ENCODE measurements around the gene DMD. TPM values are rescaled to one million over a fixed set of nuclear protein-coding genes. Genes with fewer than 3 reads are reported as not detected.

DMD gene
- total and polyA plus RNA-seq, 2 experiments from 2014 or later = 73.5 to 90.7 TPM

DNA sequence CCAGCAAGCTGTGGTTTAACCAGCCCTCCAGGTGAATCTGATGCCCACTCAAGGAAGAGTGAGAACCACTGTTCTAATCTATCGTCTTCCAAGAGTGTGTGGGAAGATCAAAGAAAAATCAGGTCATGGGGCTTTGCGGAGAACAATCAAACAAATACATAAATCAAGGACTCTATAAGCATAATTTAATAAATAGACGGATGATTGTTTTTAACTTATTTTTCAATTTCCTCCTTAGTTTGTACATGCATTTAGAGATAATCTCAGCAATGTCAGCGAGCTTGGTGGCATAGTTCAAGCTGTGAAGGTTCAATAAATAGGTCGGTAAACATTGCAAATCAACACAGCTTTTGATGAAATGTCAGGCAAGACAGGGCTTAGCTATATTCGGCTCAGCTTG lies 84.9 kb downstream of the DMD start:
- H3K9me3 ChIP-seq (ENCODE audit: low read depth) = no peaks in the 10 kb centered on the region
- TF ChIP-seq, protein P1, sequence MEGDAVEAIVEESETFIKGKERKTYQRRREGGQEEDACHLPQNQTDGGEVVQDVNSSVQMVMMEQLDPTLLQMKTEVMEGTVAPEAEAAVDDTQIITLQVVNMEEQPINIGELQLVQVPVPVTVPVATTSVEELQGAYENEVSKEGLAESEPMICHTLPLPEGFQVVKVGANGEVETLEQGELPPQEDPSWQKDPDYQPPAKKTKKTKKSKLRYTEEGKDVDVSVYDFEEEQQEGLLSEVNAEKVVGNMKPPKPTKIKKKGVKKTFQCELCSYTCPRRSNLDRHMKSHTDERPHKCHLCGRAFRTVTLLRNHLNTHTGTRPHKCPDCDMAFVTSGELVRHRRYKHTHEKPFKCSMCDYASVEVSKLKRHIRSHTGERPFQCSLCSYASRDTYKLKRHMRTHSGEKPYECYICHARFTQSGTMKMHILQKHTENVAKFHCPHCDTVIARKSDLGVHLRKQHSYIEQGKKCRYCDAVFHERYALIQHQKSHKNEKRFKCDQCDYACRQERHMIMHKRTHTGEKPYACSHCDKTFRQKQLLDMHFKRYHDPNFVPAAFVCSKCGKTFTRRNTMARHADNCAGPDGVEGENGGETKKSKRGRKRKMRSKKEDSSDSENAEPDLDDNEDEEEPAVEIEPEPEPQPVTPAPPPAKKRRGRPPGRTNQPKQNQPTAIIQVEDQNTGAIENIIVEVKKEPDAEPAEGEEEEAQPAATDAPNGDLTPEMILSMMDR (IDR thresholded peaks at IDR 0.05; ENCODE audit: low read depth, low read length) = no peak
- H3K27me3 ChIP-seq = no peaks in the 10 kb centered on the region
- peaks cover 22% of the 10 kb centered on the region for H3K4me1 ChIP-seq (ENCODE audit: low read depth)
- DNase-seq (ENCODE audit: low read depth in 1 of 2, low spot score in 1 of 2) = no peak
- H3K36me3 ChIP-seq = no peaks in the 10 kb centered on the region
- H3K27ac ChIP-seq = no peak overlapping the region
- H3K4me3 ChIP-seq = no peak overlapping the region

DNA sequence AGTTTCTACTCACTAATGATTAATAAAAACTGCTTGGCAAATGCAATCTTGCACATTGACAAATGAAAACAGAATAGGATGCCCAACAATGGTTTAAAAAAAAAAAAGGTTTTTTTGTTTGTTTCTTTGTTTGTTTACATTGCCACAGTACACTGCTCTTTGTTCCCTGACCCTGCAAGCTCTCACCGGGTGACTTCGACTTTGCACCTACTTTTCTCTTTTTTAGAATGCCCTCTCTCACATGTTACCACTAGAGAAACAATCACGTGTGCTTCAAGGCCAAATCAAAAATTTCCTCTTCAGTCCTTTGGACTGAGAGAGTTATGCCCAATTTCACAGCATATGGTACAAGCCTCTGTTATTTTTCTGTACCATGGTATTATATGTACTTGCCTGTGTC lies 101.5 kb downstream of the DMD start:
- no peak for DNase-seq (ENCODE audit: low read depth in 1 of 2, low spot score in 1 of 2)
- no peaks in the 10 kb centered on the region for H3K9me3 ChIP-seq (ENCODE audit: low read depth)
- H3K4me1 ChIP-seq (ENCODE audit: low read depth) = no peaks in the 10 kb centered on the region
- H3K36me3 ChIP-seq = no peaks in the 10 kb centered on the region
- H3K27ac ChIP-seq = no peak overlapping the region
- no peaks in the 10 kb centered on the region for H3K27me3 ChIP-seq
- no peak overlapping the region for H3K4me3 ChIP-seq
- TF ChIP-seq, protein P1 (IDR thresholded peaks at IDR 0.05; ENCODE audit: low read depth, low read length) = no peak

DNA sequence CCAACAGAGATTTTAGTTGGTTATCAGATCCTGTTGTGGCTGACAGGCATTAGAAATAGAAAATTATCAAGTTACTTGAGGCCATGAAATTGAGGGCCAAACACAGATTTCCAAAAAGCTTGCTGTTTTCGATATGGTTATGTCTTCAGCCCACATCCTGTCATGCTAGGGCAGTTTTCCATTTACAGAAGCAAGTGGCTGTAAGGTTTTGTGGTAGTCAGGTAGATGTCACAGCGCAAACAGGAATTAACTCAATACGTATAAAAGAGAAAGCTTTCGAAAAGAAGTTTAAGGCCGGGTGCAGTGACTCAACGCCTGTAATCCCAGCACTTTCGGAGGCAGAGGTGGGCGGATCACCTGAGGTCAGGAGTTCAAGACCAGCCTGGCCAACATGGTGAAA lies 104.6 kb downstream of the DMD start:
- H3K27ac ChIP-seq = no peak overlapping the region
- no peaks in the 10 kb centered on the region for H3K27me3 ChIP-seq
- no peak for DNase-seq (ENCODE audit: low read depth in 1 of 2, low spot score in 1 of 2)
- H3K4me3 ChIP-seq = no peak overlapping the region
- H3K4me1 ChIP-seq (ENCODE audit: low read depth) = no peaks in the 10 kb centered on the region
- no peaks in the 10 kb centered on the region for H3K36me3 ChIP-seq
- no peaks in the 10 kb centered on the region for H3K9me3 ChIP-seq (ENCODE audit: low read depth)
- TF ChIP-seq, protein P1 (IDR thresholded peaks at IDR 0.05; ENCODE audit: low read depth, low read length) = no peak

DNA sequence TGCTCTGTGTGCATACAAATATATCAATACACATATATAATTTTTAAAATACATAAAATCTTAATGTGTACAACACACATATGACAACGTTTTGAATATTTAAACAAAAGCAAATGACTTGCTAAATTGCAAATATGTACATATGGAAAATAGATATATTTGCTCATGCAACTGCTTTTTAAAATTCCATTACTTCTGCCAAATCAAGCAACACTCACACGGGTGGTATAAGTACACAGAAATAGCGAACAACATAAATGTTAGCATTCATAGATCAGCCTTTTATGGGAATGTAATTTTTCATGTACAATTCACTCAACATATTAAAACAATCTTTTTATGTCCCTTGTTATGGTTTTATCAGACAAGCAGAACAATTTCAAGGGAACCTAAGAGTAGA lies 116.3 kb downstream of the DMD start:
- Histone ChIP-seq H3K4me1 (ENCODE audit: low read depth) (no peaks in the 10 kb centered on the region), H3K27ac (no peak overlapping the region), H3K36me3 (no peaks in the 10 kb centered on the region), H3K9me3 (ENCODE audit: low read depth) (no peaks in the 10 kb centered on the region), H3K4me3 (no peak overlapping the region), H3K27me3 (no peaks in the 10 kb centered on the region)
- DNase-seq (ENCODE audit: low read depth in 1 of 2, low spot score in 1 of 2) = no peak
- TF ChIP-seq, protein P1 (IDR thresholded peaks at IDR 0.05; ENCODE audit: low read depth, low read length) = no peak

DNA sequence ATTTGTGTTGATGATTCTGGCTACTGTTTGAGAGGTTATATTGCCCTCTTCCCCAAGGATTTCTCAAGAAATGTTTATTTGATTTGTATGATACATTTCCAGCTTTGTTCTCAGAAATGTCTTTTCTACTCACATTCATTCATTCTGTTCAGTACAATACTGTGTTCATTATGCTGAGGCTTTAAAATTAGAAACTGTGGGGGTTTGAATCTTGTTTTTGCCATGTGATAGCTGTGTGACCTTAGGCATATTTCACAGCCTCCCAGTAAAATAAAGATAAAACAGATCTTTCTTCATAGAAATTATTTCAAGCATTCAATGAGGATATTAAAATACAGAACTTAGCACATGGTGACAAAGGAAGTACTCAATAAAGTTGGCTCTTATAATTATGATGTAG lies 123.9 kb downstream of the DMD start:
- Histone ChIP-seq H3K27me3 (no peaks in the 10 kb centered on the region), H3K9me3 (ENCODE audit: low read depth) (no peaks in the 10 kb centered on the region), H3K4me3 (no peak overlapping the region), H3K27ac (no peak overlapping the region), H3K4me1 (ENCODE audit: low read depth) (peaks cover 1% of the 10 kb centered on the region), H3K36me3 (no peaks in the 10 kb centered on the region)
- DNase-seq (ENCODE audit: low read depth in 1 of 2, low spot score in 1 of 2) = no peak
- TF ChIP-seq, protein P1 (IDR thresholded peaks at IDR 0.05; ENCODE audit: low read depth, low read length) = no peak

DNA sequence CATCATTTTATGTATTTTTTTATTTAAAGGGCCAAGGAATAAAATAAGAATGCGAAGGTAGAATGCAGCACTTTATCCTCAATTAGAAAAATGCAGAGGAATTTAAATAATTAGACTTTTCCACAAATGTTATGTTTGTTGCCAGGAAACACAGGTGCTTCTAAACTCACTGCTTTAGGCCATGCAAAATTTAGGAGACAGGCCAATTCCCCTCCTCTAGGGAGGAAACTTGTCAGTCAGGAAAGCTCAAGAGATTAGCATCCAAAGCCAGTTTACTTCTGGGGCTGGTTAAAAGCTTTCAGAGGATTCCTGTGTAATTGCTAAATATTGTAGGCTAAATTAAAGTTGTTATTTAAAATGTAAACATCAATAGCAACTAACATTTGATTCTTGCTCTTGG lies 124.5 kb downstream of the DMD start:
- DNase-seq (ENCODE audit: low read depth in 1 of 2, low spot score in 1 of 2) = no peak
- TF ChIP-seq, protein P1 (IDR thresholded peaks at IDR 0.05; ENCODE audit: low read depth, low read length) = no peak
- H3K9me3 ChIP-seq (ENCODE audit: low read depth) = no peaks in the 10 kb centered on the region

More for the DNA sequence above, 124.5 kb downstream of the DMD start:
- Histone ChIP-seq H3K36me3 (no peaks in the 10 kb centered on the region), H3K27me3 (no peaks in the 10 kb centered on the region), H3K4me1 (ENCODE audit: low read depth) (peaks cover 6% of the 10 kb centered on the region), H3K4me3 (no peak overlapping the region), H3K27ac (no peak overlapping the region)

All from cardiac muscle cell (in vitro differentiated cells and primary cell).